ENCODE data around the gene TSHZ1.

TSHZ1 gene

GRCh38 chr18:75249672-75250470, 39.3 kb downstream of the TSHZ1 start:
- no peak for DNase-seq

DNA sequence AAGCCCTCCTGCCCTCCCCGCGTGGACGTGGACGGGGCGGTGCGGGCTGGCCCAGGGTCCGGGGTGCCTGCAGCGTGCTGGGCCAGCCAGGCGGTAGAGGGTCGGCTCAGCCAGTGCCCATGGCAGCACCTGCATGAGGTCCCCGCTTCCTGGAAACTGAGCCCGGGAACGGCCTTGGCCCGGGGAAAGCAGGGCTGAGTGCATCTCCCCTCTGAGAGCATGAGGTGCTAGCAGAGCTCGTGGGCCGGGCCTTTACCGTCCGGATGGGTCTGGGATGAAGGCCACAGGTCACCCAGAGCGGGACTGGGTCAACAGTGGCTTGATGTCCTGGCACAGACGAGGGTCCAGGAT, 39.8 kb downstream of the TSHZ1 start:
- DNase-seq: no peak

DNA sequence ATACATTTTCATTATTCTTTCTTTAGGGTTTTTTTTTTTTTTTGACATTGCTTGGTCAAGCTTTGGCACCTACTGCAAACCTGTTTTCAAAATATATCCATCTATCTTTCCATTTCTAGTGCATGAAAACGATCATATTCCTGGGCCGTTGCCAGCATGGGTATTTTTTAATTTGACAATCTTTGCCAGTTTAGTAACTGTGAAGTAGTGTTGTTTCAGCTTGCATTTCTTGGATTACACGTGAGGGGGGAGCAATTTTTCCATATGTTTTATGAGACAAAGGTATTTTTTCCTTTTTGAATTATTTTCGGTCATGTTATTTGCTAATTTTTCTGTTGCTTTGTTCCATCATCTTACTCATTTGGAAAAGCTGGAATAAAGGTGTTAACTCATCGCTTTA, 40.9 kb downstream of the TSHZ1 start:
- no peak for DNase-seq

- no peak for DNase-seq
These were observed 41.5 kb downstream of the TSHZ1 start for GRCh38 chr18:75252136-75252535.

DNA sequence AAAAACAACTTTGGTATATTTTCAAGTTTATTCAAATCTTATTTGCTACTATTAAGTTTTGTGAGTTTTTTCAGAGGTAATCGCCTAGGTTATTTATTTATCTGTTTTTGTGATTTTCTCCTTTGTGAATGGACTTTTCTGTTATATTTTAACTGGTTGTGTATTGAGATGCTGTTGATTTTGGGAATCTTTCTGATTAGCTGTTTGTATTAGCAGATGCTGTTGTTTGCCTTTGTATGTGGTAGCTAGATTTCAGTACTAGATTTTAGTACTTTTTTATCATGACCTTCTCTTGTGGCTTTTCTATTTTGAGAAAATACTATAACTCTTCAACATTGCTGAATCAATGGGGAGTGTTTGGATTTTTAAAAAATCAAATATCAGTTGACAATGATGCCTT, 42.4 kb downstream of the TSHZ1 start:
- DNase-seq: no peak

DNA sequence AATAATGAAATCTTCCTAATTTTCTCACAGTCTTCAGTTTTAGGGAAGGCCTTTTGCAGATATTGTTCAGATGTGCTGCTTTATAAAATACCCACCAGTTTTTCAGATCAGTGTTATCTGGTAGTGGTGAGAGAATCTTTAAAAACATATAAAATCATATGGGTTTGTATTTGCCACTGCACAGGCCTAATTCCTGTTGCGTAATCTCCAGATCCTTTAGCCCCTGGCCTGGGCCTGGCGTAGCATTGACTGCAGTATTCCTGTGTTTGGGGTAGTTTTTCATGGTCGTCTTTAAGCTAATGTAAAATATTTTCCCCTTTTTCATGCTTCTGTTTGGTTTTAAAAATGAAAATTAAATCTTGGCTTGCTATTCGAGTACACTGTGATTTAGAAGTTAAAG, 43.2 kb downstream of the TSHZ1 start:
- no peak for DNase-seq

GRCh38 chr18:75255094-75255493, 44.5 kb downstream of the TSHZ1 start:
- DNase-seq: no peak

- DNase-seq: no peak
These were observed 45.8 kb downstream of the TSHZ1 start for GRCh38 chr18:75256376-75256775.

DNA sequence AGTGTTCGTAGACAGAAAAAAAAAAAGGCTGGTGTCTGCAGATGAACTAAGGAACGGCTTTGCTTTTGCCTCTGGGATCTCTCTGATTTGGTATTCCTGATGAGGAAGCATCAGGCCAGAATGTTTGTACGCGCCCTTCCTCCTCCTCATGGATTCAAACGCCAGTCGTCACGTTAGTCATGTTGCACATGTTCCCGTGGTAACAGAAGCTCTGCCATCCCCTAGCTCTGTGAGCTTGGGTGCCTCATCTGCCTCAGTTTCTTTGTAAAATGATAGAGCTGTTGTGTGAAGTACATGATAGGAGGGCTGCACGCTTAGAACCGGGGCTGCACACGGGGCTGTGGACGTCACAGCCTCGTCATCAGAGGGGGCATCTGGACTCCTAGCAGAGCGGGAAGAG, 47.0 kb downstream of the TSHZ1 start:
- DNase-seq: no peak

DNA sequence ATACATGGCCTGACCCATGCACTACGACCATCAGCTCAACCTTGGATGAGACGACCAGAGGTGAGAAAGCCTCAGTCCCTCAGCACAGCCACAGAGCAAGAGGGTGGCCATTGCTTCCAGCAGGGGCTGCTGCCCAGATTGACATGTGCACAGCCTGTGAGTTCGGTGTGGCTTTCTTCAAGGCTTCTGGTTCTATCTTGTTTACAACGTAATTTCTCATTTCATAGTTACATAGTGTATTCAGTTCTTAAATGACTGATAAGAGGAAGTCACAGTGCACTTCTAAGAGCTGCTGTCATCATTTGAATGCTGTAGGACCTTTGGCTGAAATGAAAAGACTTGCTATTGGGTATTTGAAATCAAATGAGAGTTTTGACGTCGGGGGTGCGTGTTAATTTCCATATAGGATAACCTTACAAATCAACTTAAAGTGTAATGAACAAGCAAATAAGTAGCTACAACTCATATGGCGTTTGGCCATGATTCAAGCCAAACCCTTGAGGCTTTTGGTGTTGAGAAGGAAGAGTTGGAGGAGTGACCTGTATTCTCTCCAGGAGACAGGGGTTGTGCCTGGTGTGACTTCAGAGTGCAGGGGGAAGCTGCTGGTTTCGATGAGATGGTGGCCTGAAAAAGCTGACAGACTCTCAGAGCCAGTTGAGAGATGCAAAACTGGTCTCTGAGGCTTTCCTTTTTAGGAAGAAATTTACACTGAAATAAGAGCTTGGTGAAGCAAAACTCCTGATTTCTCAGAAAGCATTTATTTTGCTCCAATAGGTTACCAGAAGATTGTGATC, 51.0 kb downstream of the TSHZ1 start:
- DNase-seq: no peak

GRCh38 chr18:75262511-75262910, 51.9 kb downstream of the TSHZ1 start:
- DNase-seq: no peak

- DNase-seq: no peak
These were observed 53.6 kb downstream of the TSHZ1 start for GRCh38 chr18:75264195-75264594.

GRCh38 chr18:75264926-75265597, 54.5 kb downstream of the TSHZ1 start:
- no peak for DNase-seq

- DNase-seq: no peak
These were observed 55.3 kb downstream of the TSHZ1 start for GRCh38 chr18:75265872-75266271.

DNA sequence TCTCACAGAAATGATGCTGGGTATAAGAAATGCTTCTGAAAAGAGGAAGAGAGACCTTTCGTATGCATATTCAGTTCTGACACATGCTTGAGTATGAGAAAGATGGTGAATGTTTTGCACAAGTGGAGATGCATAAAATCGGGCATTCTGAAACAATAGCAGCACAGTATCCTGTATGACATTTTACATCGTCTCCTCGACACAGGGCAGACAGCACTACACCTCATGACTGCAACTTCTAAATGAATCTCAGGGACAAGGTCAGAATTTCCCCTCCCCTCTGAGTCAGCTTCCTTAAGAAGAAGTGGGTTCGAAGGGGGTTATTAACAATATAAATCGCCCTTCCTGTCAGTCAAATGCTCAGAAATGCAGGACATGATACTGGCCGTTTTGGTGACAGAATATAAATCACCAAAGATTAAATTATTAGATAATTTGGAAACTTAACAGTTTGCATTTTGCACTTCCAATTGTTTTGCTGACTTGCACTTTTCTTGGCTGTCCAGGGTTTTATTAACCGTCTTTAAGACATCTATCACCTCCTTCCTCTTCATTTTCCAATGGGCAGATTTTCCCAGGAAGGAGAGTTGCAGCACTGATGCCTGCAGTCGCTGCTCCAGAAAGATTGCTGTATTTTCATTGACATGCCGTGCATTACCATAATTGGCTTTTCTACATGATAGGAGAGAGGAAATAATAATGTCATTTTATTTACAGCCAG, 57.2 kb downstream of the TSHZ1 start:
- no peak for DNase-seq

- no peak for DNase-seq
These were observed 57.7 kb downstream of the TSHZ1 start for GRCh38 chr18:75268364-75268646.

GRCh38 chr18:75269124-75269680, 58.6 kb downstream of the TSHZ1 start:
- DNase-seq: no peak

- no peak for DNase-seq
These were observed 59.1 kb downstream of the TSHZ1 start for GRCh38 chr18:75269696-75270095.

DNA sequence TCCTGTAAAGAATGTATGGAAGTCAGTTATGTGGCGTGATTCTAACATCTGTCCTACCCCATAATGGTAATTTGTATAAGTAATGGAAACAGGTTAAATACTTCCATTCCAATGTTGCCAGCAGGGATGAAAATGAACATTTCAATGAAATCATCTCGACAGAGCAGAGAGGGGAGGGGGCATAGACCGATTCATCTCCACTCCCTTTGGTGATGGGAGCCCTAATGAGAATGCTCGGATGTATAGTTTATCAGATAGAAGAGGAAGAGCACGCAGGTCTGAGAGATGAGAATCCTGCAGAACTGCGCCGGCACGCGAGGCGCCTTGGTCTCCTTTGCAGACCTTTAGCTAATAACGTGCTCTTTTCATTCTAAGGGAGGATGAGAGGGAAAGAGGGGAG, 61.4 kb downstream of the TSHZ1 start:
- no peak for DNase-seq

DNA sequence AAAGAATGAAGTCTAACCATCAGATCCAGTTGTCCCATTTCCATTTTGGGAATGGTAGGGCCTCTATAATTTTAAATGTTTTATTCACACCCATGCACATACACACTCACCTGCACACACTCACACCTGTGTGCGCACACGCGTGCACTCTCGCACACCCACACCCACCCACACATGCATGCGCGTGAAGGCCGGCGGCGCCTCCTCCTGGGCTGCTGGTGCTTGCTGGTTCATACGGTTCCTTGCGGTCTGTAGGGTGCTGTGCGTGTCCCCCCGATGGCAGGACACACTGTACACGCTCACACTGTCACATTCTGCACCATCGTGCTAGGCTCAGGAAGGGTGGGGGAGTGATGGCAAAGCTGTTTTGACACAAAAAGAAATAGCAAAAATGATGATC, 63.2 kb downstream of the TSHZ1 start:
- DNase-seq: no peak

DNA sequence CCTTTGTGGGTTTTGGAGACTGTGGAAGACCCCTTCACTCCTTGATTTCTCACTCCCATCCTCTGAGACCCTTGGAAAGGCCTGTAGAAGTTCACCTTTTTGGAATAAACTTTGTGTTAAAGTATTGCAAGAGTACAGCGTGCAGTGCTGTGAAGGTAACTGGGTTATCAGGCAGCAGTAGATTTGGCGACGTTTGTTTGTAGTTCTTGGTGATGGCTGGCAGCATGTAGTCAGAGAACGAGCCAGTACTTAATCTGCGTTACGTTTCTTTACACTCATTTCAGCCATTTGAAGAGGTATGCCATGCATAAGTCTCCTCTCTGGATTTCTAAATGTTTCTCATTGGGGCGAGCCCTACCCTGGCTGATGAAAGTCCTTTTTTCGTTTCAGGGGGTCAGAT, 64.6 kb downstream of the TSHZ1 start:
- DNase-seq: no peak

DNA sequence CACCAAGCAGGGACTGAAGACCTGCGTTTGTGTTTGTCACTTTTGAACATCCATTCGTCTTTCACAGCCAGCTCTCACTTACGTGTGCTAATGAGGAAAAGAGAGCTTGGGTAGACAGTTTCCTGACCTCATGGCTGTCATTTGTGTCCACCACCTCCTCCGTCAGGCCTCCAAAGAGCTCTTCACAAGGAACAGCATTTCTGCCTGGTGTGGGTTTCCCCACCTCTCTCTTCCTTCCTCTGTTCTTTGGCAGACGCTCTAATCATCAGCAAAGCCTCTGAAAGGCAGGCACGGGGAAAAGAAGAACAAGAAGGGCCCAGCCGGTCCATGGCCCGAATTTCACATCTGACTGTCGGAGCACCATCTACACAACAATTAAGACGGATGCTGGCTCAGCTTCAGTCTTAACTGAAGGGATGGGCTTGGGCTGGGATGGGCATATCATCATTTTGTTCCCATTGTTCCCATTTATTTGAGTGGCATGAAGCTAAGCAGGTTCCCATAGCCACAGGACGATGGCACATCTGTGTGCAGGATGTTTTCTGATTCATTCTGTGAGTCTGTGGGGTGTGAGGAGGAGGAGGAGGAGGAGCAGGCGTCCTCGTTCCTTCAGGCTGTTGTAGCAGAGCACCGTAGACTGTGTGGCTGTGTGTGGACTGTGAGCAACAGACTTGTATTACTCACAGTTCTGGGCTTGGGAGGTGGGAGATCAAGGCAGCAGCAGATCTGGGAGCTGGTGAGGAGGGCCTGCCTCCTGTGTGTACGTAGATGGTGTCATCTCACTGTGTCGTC, 66.4 kb downstream of the TSHZ1 start:
- no peak for DNase-seq

GRCh38 chr18:75277610-75277928, 67.0 kb downstream of the TSHZ1 start:
- DNase-seq: no peak
